OCI-LY7 (cell line): Measurements from ENCODE around the gene ANKRD34B.

ENCODE experiments used
- EZH2phosphoT487 ChIP-seq: fragments of 200-600 bp; sonication (generic); IDR thresholded peaks from 2 replicates; pipeline ENCODE4 v1.6.1; 2018; ENCODE audit warnings: low read depth, borderline replicate concordance, mild to moderate bottlenecking, mixed run types, antibody characterized with exemption, low read length, moderate library complexity, mixed read lengths
- TF ChIP-seq, protein P1 (sequence below): fragments of 200-600 bp; sonication (generic); conservative IDR thresholded peaks from 2 replicates; pipeline ENCODE4 v1.5.1; 2014; ENCODE audit warnings: mild to moderate bottlenecking, antibody characterized with exemption, low read length, moderate library complexity, mixed read lengths

DNA sequence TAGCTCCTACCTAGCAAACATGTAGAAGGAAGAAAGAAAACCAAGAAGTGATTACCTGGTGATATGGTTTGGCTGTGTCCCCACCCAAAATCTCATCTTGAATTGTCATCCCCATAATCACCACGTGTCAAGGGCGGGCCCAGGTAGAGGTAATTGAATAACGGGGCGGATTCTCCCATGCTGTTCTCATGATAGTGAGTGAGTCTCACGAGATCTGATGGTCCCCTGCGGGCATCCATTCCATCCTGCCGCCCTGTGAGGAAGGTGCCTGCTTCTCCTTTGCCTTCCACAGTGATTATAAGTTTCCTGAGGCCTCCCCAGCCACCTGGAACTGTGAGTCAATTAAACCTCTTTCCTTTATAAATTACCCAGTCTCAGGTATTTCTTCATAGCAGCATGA is 27.4 kb upstream of the ANKRD34B start:
- TF ChIP-seq, protein P1, sequence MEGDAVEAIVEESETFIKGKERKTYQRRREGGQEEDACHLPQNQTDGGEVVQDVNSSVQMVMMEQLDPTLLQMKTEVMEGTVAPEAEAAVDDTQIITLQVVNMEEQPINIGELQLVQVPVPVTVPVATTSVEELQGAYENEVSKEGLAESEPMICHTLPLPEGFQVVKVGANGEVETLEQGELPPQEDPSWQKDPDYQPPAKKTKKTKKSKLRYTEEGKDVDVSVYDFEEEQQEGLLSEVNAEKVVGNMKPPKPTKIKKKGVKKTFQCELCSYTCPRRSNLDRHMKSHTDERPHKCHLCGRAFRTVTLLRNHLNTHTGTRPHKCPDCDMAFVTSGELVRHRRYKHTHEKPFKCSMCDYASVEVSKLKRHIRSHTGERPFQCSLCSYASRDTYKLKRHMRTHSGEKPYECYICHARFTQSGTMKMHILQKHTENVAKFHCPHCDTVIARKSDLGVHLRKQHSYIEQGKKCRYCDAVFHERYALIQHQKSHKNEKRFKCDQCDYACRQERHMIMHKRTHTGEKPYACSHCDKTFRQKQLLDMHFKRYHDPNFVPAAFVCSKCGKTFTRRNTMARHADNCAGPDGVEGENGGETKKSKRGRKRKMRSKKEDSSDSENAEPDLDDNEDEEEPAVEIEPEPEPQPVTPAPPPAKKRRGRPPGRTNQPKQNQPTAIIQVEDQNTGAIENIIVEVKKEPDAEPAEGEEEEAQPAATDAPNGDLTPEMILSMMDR: no peak
- TF ChIP-seq EZH2phosphoT487: no peak
